WTC11 (cell line): ENCODE data around the gene TMEM215. TPM values are rescaled to one million over a fixed set of nuclear protein-coding genes. Genes with fewer than 3 reads are reported as not detected.

Source experiments
- ATAC-seq: fragments of 200-7000 bp; cut with Tn5 transposase; 2 replicates; pipeline ENCODE4 v1.10.0; 2021; ENCODE audit warnings: mild to moderate bottlenecking, moderate library complexity
- CTCF ChIA-PET: fragments of 300-600 bp; sonication (Branson Sonifier 250); formaldehyde crosslinking; loops from one replicate; lab custom pipeline; 2021; ENCODE audit warnings: antibody characterized with exemption; lab: Charles Lee
- POLR2A ChIA-PET: fragments of 350-600 bp; sonication (Branson Sonifier 250); formaldehyde crosslinking; loops from one replicate; lab custom pipeline; 2021; ENCODE audit warnings: antibody characterized with exemption; lab: Charles Lee
- DNase-seq: peaks from one replicate; pipeline ENCODE4 v3.0.0; 2021; ENCODE audit warnings: low spot score
- H3K27ac Mint-ChIP-seq: 2 replicates; pipeline ENCODE4 v1.8.0; 2021; ENCODE audit warnings: mixed read lengths
- H3K27me3 Mint-ChIP-seq: 2 replicates; pipeline ENCODE4 v1.8.0; 2021; ENCODE audit warnings: low read depth, mild to moderate bottlenecking, moderate library complexity, mixed read lengths
- H3K36me3 Mint-ChIP-seq: 2 replicates; pipeline ENCODE4 v1.8.0; 2021; ENCODE audit warnings: mixed read lengths
- H3K4me1 Mint-ChIP-seq: 2 replicates; pipeline ENCODE4 v1.8.0; 2022; ENCODE audit warnings: mixed read lengths
- H3K4me3 Mint-ChIP-seq: 2 replicates; pipeline ENCODE4 v1.8.0; 2021; ENCODE audit warnings: mild to moderate bottlenecking, moderate library complexity, mixed read lengths
- H3K9me3 Mint-ChIP-seq: 2 replicates; pipeline ENCODE4 v1.8.0; 2021; ENCODE audit warnings: mixed read lengths
- AFF4 ChIP-seq: sonication (generic); formaldehyde crosslinking; IDR thresholded peaks from 2 replicates; pipeline ENCODE4 v1.8.1; 2023; ENCODE audit warnings: mild to moderate bottlenecking, missing genetic modification reagents, borderline replicate concordance
- AR ChIP-seq: fragments of 250-450 bp; sonication (Bioruptor Pico); IDR thresholded peaks from 2 replicates; pipeline ENCODE4 v1.9.0; 2021; ENCODE audit warnings: mild to moderate bottlenecking
- ATF3 ChIP-seq: sonication (generic); formaldehyde crosslinking; conservative IDR thresholded peaks from 2 replicates; pipeline ENCODE4 v1.8.1; 2022; ENCODE audit warnings: mild to moderate bottlenecking, missing genetic modification reagents
- ATF6 ChIP-seq: sonication (generic); formaldehyde crosslinking; IDR thresholded peaks from 2 replicates; pipeline ENCODE4 v1.8.1; 2023; ENCODE audit warnings: mild to moderate bottlenecking, missing genetic modification reagents
- CBFB ChIP-seq: sonication (generic); formaldehyde crosslinking; IDR thresholded peaks from 2 replicates; pipeline ENCODE4 v1.8.1; 2022; ENCODE audit warnings: mild to moderate bottlenecking, low read depth, missing genetic modification reagents
- E2F1 ChIP-seq: sonication (generic); formaldehyde crosslinking; IDR thresholded peaks from 2 replicates; pipeline ENCODE4 v1.8.0; 2022; ENCODE audit warnings: mild to moderate bottlenecking, missing genetic modification reagents
- ESRRA ChIP-seq: sonication (generic); formaldehyde crosslinking; IDR thresholded peaks from 2 replicates; pipeline ENCODE4 v1.8.1; 2022; ENCODE audit warnings: mild to moderate bottlenecking, missing genetic modification reagents, borderline replicate concordance
- ETV6 ChIP-seq: sonication (generic); formaldehyde crosslinking; IDR thresholded peaks from 2 replicates; pipeline ENCODE4 v1.8.1; 2022; ENCODE audit warnings: mild to moderate bottlenecking, missing genetic modification reagents
- FOXP1 ChIP-seq: sonication (generic); formaldehyde crosslinking; IDR thresholded peaks from 2 replicates; pipeline ENCODE4 v1.8.0; 2022; ENCODE audit warnings: missing genetic modification reagents, mild to moderate bottlenecking, moderate library complexity, borderline replicate concordance
- GABPB1 ChIP-seq: sonication (generic); formaldehyde crosslinking; IDR thresholded peaks from 2 replicates; pipeline ENCODE4 v1.8.1; 2023; ENCODE audit warnings: mild to moderate bottlenecking, missing genetic modification reagents
- GRHL2 ChIP-seq: fragments of 250-450 bp; sonication (Bioruptor Pico); IDR thresholded peaks from 2 replicates; pipeline ENCODE4 v1.8.0; 2022; ENCODE audit warnings: mild to moderate bottlenecking, moderate library complexity; ENCODE audit not compliant: insufficient replicate concordance, severe bottlenecking
- GTF2I ChIP-seq: fragments of 250-450 bp; sonication (Bioruptor Pico); conservative IDR thresholded peaks from 2 replicates; pipeline ENCODE4 v1.4.0; 2021; ENCODE audit warnings: mild to moderate bottlenecking
- MAX ChIP-seq: sonication (generic); formaldehyde crosslinking; IDR thresholded peaks from 2 replicates; pipeline ENCODE4 v1.8.0; 2022; ENCODE audit warnings: mild to moderate bottlenecking, missing genetic modification reagents
- NR1H2 ChIP-seq: sonication (generic); formaldehyde crosslinking; IDR thresholded peaks from 2 replicates; pipeline ENCODE4 v1.9.0; 2021; ENCODE audit warnings: mild to moderate bottlenecking, moderate library complexity, missing genetic modification reagents
- NR2C2 ChIP-seq: sonication (generic); formaldehyde crosslinking; IDR thresholded peaks from 2 replicates; pipeline ENCODE4 v1.8.0; 2022; ENCODE audit warnings: mild to moderate bottlenecking, missing genetic modification reagents
- PREB ChIP-seq: sonication (generic); formaldehyde crosslinking; IDR thresholded peaks from 2 replicates; pipeline ENCODE4 v1.8.1; 2022; ENCODE audit warnings: mild to moderate bottlenecking, missing genetic modification reagents, moderate library complexity, borderline replicate concordance
- RORB ChIP-seq: fragments of 250-450 bp; sonication (Bioruptor Pico); IDR thresholded peaks from 2 replicates; pipeline ENCODE4 v1.9.0; 2021; ENCODE audit warnings: mild to moderate bottlenecking
- TP53 ChIP-seq: sonication (generic); formaldehyde crosslinking; IDR thresholded peaks from 2 replicates; pipeline ENCODE4 v1.8.1; 2023; ENCODE audit warnings: mild to moderate bottlenecking, missing genetic modification reagents
- ZNF138 ChIP-seq: sonication (generic); formaldehyde crosslinking; conservative IDR thresholded peaks from 2 replicates; pipeline ENCODE4 v1.8.1; 2022; ENCODE audit warnings: mild to moderate bottlenecking, moderate library complexity, missing genetic modification reagents
- ZNF219 ChIP-seq: sonication (generic); formaldehyde crosslinking; IDR thresholded peaks from 2 replicates; pipeline ENCODE4 v1.8.0; 2023; ENCODE audit warnings: missing genetic modification reagents, mild to moderate bottlenecking, borderline replicate concordance
- ZNF317 ChIP-seq: sonication (generic); formaldehyde crosslinking; IDR thresholded peaks from 2 replicates; pipeline ENCODE4 v1.8.1; 2023; ENCODE audit warnings: low read depth, mild to moderate bottlenecking, moderate library complexity, missing genetic modification reagents, borderline replicate concordance
- ZNF416 ChIP-seq: fragments of 250-450 bp; sonication (Bioruptor Pico); IDR thresholded peaks from 2 replicates; pipeline ENCODE4 v1.9.0; 2021; ENCODE audit warnings: mild to moderate bottlenecking, inconsistent platforms
- ZNF423 ChIP-seq: fragments of 250-450 bp; sonication (Bioruptor Pico); IDR thresholded peaks from 2 replicates; pipeline ENCODE4 v2.1.2; 2022; ENCODE audit warnings: mild to moderate bottlenecking, moderate library complexity
- total RNA-seq: library from RNA; stranded (reverse); gene quantifications from 3 replicates; pipeline ENCODE4 v1.2.3, GENCODE V29; 2021

Gene TMEM215
- total RNA-seq, 1 experiment from 2014 or later, result 0.31 TPM

GRCh38 chr9:32741706-32742105, 41.6 kb upstream of the TMEM215 start:
- H3K27me3 Mint-ChIP-seq, result no peaks in the 10 kb centered on the region
- TF ChIP-seq GABPB1 (peak; percentile 80), ZNF416 (CRISPR knock-in tag) (no peak)
- TF ChIP-seq, all 79 proteins: peak for 1
- ChIA-PET CTCF (no interaction called here), POLR2A (no interaction called here)
- H3K4me3 Mint-ChIP-seq, result no peak overlapping the region
- no peak for ATAC-seq
- DNase-seq, result no peak
- H3K36me3 Mint-ChIP-seq, result peaks cover 9% of the 10 kb centered on the region
- H3K9me3 Mint-ChIP-seq, result peaks cover 23% of the 10 kb centered on the region
- H3K4me1 Mint-ChIP-seq, result peaks cover 13% of the 10 kb centered on the region
- no peak overlapping the region for H3K27ac Mint-ChIP-seq

- TF ChIP-seq PREB (CRISPR knock-in tag) (no peak), AR (CRISPR knock-in tag) (no peak), CBFB (no peak), NR1H2 (CRISPR knock-in tag) (no peak), ZNF317 (no peak)
- Mint-ChIP-seq H3K27ac (no peak overlapping the region), H3K9me3 (peaks cover 23% of the 10 kb centered on the region), H3K27me3 (no peaks in the 10 kb centered on the region), H3K4me3 (no peak overlapping the region), H3K4me1 (peaks cover 13% of the 10 kb centered on the region), H3K36me3 (peaks cover 9% of the 10 kb centered on the region)
- POLR2A ChIA-PET, result no interaction called here
- ATAC-seq (no peak), DNase-seq (no peak)
- CTCF ChIA-PET, result no interaction called here
Observed at GRCh38 chr9:32742296-32742695, 41.0 kb upstream of the TMEM215 start.

- H3K36me3 Mint-ChIP-seq, result peaks cover 6% of the 10 kb centered on the region
- POLR2A ChIA-PET, result no interaction called here
- H3K27me3 Mint-ChIP-seq, result no peaks in the 10 kb centered on the region
- no peak overlapping the region for H3K4me3 Mint-ChIP-seq
- CTCF ChIA-PET, result no interaction called here
- peaks cover 6% of the 10 kb centered on the region; the same call in 1 of the 2 replicates for H3K4me1 Mint-ChIP-seq
- H3K27ac Mint-ChIP-seq, result no peak overlapping the region
- DNase-seq, result no peak
- H3K9me3 Mint-ChIP-seq, result peaks cover 16% of the 10 kb centered on the region
- ATAC-seq, result no peak
- TF ChIP-seq ZNF138, result no peak
- TF ChIP-seq ETV6 (CRISPR knock-in tag), result no peak
- no peak for TF ChIP-seq RORB (CRISPR knock-in tag)
- no peak for TF ChIP-seq NR2C2
- TF ChIP-seq ESRRA (CRISPR knock-in tag), result no peak
- TF ChIP-seq FOXP1 (CRISPR knock-in tag), result no peak
- TF ChIP-seq ATF6 (CRISPR knock-in tag), result no peak
- TF ChIP-seq TP53 (CRISPR knock-in tag), result no peak
- no peak for TF ChIP-seq GRHL2
- TF ChIP-seq AFF4 (CRISPR knock-in tag), result no peak
- TF ChIP-seq E2F1 (CRISPR knock-in tag), result no peak
- TF ChIP-seq MAX (CRISPR knock-in tag), result no peak
- no peak for TF ChIP-seq ATF3 (CRISPR knock-in tag)
- no peak for TF ChIP-seq GTF2I (CRISPR knock-in tag)
- no peak for TF ChIP-seq ZNF423
- no peak for TF ChIP-seq ZNF219
Observed at GRCh38 chr9:32748013-32748412, 35.3 kb upstream of the TMEM215 start.
